ENCODE measurements around the gene ABCC6.

Gene ABCC6

DNA sequence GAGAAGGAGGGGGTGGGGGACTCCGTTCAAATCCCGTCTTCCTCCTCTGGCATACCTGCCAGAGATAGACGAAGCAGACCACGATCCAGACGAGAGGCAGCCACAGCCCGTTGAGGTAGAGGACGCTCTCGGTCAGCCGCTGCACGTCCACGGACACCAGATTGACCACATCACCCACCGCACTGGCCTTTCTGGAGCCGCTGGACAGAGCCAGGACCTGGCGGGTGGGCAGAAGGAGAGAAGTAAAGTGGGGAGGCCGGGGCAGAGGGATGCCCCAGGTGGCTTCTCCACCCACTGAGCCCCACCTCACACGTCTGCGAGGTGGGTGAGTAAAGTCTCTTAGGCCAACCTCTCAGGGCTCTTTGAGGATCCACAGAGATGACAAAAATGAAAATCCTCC is 25.3 kb downstream of the ABCC6 start:
- H3K27ac ChIP-seq (replicated peaks), result no peak overlapping the region
- H3K27me3 ChIP-seq (ENCODE audit: insufficient read depth, poor library complexity, severe bottlenecking), result no peaks in the 10 kb centered on the region
- no peak for DNase-seq (ENCODE audit: low read depth in 1 of 2, low spot score in 1 of 2)
- no peak overlapping the region for H3K4me3 ChIP-seq (replicated peaks; ENCODE audit: insufficient read depth, low read length)
- TF ChIP-seq POLR2AphosphoS5 (IDR thresholded peaks at IDR 0.05; ENCODE audit: low read depth), result no peak
- TF ChIP-seq, protein P1, sequence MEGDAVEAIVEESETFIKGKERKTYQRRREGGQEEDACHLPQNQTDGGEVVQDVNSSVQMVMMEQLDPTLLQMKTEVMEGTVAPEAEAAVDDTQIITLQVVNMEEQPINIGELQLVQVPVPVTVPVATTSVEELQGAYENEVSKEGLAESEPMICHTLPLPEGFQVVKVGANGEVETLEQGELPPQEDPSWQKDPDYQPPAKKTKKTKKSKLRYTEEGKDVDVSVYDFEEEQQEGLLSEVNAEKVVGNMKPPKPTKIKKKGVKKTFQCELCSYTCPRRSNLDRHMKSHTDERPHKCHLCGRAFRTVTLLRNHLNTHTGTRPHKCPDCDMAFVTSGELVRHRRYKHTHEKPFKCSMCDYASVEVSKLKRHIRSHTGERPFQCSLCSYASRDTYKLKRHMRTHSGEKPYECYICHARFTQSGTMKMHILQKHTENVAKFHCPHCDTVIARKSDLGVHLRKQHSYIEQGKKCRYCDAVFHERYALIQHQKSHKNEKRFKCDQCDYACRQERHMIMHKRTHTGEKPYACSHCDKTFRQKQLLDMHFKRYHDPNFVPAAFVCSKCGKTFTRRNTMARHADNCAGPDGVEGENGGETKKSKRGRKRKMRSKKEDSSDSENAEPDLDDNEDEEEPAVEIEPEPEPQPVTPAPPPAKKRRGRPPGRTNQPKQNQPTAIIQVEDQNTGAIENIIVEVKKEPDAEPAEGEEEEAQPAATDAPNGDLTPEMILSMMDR (IDR thresholded peaks at IDR 0.05; ENCODE audit: insufficient read depth, low read length), result no peak
- TF ChIP-seq, protein P2, sequence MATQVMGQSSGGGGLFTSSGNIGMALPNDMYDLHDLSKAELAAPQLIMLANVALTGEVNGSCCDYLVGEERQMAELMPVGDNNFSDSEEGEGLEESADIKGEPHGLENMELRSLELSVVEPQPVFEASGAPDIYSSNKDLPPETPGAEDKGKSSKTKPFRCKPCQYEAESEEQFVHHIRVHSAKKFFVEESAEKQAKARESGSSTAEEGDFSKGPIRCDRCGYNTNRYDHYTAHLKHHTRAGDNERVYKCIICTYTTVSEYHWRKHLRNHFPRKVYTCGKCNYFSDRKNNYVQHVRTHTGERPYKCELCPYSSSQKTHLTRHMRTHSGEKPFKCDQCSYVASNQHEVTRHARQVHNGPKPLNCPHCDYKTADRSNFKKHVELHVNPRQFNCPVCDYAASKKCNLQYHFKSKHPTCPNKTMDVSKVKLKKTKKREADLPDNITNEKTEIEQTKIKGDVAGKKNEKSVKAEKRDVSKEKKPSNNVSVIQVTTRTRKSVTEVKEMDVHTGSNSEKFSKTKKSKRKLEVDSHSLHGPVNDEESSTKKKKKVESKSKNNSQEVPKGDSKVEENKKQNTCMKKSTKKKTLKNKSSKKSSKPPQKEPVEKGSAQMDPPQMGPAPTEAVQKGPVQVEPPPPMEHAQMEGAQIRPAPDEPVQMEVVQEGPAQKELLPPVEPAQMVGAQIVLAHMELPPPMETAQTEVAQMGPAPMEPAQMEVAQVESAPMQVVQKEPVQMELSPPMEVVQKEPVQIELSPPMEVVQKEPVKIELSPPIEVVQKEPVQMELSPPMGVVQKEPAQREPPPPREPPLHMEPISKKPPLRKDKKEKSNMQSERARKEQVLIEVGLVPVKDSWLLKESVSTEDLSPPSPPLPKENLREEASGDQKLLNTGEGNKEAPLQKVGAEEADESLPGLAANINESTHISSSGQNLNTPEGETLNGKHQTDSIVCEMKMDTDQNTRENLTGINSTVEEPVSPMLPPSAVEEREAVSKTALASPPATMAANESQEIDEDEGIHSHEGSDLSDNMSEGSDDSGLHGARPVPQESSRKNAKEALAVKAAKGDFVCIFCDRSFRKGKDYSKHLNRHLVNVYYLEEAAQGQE (IDR thresholded peaks at IDR 0.05; ENCODE audit: insufficient replicate concordance, low read depth), result no peak
- no peak for TF ChIP-seq GABPA (IDR thresholded peaks at IDR 0.05; ENCODE audit: low read depth)
- TF ChIP-seq SPI1 (IDR thresholded peaks at IDR 0.05; ENCODE audit: borderline replicate concordance, low read depth), result no peak

DNA sequence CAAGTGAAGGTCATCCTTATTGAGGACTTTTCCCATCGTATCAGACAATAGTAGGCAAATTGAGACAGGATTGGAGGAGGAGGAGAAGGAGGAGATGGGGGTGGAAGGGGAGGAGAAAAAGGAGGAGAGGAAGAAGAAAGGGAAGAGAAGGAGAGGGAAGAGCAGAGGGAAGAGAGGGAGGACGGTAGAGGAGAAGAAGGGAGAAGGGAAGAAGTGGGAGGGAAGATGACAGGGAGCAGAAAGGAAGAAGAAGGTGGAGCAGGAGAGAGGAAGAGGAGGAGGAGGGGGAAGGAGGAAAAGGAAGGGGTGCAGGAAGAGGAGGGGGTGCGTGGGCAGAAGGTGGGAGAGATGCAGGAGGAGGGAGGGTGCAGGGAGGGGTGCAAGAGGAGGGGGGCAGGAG is 26.0 kb downstream of the ABCC6 start:
- TF ChIP-seq, protein P1 (IDR thresholded peaks at IDR 0.05; ENCODE audit: insufficient read depth, low read length), result no peak
- TF ChIP-seq POLR2AphosphoS5 (IDR thresholded peaks at IDR 0.05; ENCODE audit: low read depth) (no peak), SPI1 (IDR thresholded peaks at IDR 0.05; ENCODE audit: borderline replicate concordance, low read depth) (no peak), GABPA (IDR thresholded peaks at IDR 0.05; ENCODE audit: low read depth) (no peak)
- TF ChIP-seq, protein P2 (IDR thresholded peaks at IDR 0.05; ENCODE audit: insufficient replicate concordance, low read depth), result no peak
- Histone ChIP-seq H3K27me3 (ENCODE audit: insufficient read depth, poor library complexity, severe bottlenecking) (no peaks in the 10 kb centered on the region), H3K27ac (replicated peaks) (no peak overlapping the region), H3K4me3 (replicated peaks; ENCODE audit: insufficient read depth, low read length) (no peak overlapping the region)
- no peak for DNase-seq (ENCODE audit: low read depth in 1 of 2, low spot score in 1 of 2)

DNA sequence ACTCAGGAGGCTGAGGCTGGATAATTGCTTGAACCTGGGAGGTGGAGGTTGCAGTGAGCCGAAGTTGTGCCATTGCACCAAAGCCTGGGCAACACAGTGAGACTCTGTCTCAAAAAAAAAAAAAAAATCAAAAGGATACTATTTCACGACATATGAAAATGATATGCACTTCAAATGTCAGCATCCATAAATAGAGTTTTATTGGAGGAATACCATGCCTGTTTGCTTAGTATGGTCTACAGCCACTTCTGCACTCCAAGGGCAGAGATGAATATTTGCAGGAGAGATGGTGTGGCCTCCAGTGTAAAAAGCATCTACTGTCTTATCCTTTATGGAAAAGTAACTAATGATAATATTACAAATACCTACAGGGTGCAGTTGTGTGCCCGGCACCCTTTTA is 27.2 kb downstream of the ABCC6 start:
- DNase-seq (ENCODE audit: low read depth in 1 of 2, low spot score in 1 of 2), result no peak
- no peak for TF ChIP-seq POLR2AphosphoS5 (IDR thresholded peaks at IDR 0.05; ENCODE audit: low read depth)
- TF ChIP-seq GABPA (IDR thresholded peaks at IDR 0.05; ENCODE audit: low read depth), result no peak
- TF ChIP-seq, protein P2 (IDR thresholded peaks at IDR 0.05; ENCODE audit: insufficient replicate concordance, low read depth), result no peak
- TF ChIP-seq, protein P1 (IDR thresholded peaks at IDR 0.05; ENCODE audit: insufficient read depth, low read length), result no peak
- Histone ChIP-seq H3K27ac (replicated peaks) (no peak overlapping the region), H3K4me3 (replicated peaks; ENCODE audit: insufficient read depth, low read length) (no peak overlapping the region), H3K27me3 (ENCODE audit: insufficient read depth, poor library complexity, severe bottlenecking) (no peaks in the 10 kb centered on the region)
